Measurements from ENCODE around the gene CAB39.
A peak's percentile ranks its signal among the peaks of the same experiment; 100 is the strongest.

CAB39 gene

DNA sequence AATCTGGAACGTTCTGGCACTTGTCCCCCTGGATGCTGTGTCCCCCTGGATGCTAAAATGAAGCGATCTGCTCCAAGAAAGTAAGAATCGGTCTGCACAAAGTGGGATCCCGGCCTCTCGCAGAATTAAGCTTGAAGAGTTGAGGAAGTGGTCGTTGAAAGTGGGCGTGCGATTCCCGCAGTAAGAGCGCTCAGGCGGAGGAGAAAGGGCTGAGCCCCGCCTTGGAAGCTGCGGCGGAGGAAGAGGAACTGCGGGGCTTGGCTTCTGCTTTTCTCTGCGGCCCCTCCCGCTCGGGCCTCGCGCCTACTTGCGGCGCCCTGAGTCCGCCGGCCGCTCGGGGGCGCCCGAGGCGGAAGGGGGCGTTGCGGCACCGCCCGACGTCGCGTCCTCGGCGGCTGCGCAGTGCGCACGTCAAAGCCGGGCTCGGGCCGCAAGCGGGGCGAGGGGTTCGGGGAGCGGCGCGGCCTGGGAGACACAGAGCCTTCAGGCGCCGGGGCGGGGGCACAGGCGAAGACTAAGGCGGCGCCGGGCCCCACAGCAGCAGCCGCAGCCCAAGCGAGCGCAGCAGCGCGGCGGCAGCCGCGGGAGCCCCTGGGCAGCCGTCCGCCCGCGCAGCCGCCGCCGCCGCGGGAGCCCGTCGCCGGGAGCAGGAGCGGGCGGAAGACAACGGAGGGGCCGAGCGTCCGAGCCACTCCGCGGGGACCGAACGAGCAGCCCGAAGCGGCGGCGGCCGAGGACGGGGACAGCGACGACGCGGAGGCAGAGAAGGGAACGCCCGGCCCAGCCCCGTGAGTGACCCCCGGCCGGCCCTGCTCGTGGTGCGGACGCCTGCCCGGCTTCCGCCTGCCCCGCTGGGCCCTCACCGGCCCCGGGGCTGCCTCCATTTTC is at the start of gene CAB39:
Gene CAB39, plus strand, starts transcription at position 400 of the 888 bp plus-strand sequence. CDS start 47,160 bp downstream, outside the sequence.
- DNase-seq, result peak; percentile 96

DNA sequence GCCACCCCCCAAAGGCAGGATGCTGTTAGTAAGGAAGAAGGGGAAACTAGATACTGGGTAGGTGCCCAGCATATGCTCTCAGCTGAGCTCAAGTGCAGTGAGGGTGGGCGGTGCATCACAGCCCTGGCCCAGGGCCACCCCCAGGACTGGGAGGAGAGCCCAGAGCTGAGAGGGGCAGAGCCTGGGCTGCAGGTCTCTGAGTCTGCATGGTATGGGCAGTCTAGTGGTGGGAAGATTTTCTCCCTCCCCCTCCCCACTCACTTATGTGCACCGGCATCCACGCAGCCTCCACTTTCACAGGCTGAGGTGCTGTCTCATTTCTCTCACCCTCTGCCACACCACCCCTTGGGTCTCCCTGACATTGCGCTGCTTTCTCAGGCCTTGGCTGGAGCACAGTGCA is 48.5 kb upstream of the CAB39 start:
- no peak for DNase-seq

DNA sequence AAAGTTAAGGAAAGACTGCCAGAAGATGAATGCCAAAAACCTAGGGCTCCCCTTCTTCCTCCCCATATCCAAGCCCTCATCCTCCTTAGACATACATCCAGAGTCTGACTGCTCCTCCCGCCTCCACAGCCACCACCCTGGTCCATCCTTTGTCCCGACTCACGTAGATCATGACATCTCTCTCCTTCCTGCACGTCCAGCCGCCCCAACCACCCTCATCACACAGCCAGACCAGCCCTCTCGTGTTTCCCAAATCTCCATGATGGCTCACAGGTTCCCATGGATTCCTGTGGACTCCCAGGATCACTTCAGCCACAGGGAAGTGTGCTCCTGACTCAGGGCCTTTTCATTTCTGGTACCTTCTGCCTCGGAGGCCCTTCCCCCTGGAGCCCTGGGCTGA is 47.8 kb upstream of the CAB39 start:
- DNase-seq, result no peak

GRCh38 chr2:230665263-230665691 is 47.4 kb upstream of the CAB39 start:
- no peak for DNase-seq

- peak; percentile 9 for DNase-seq
Observed at GRCh38 chr2:230666446-230666845, 46.2 kb upstream of the CAB39 start.

DNA sequence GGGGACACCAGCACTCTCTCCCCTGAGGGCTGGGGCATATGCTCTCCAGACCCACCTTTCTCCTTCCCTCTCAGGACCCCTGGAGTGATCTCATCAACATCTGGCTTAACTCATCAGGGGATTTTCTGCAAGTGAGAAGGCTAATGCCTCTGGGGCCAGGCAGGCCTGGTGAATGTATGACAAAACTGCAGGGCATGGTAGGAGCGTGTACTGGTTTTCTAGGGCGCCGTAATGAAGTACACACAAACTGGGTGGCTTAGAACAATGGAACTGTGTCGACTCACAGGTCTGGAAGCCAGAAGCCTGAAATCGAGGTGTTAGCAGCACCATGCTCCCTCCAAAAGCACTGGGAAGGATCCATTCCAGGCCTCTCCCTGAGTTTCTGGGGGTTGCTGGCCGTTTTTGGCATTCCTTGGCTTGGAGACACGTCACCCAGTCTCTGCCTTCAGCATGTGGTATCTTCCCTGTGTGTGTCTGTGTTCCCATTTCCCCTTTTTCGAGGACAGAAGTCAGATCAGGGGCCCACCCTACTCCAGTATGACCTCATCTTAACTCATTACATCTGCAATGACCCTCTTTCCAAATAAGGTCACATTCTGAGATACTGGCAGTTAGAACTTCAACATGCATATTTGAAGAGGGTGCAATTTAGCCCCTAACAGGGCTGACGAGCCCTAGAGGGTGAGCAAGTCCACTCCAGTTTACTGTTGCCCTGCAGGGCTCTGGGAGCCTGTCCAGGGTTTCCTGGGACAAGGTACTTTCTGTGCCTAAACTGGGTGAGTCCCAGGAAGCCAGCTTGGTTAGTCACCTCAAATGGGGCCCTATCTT is 45.5 kb upstream of the CAB39 start:
- DNase-seq, result peak; percentile 43

DNA sequence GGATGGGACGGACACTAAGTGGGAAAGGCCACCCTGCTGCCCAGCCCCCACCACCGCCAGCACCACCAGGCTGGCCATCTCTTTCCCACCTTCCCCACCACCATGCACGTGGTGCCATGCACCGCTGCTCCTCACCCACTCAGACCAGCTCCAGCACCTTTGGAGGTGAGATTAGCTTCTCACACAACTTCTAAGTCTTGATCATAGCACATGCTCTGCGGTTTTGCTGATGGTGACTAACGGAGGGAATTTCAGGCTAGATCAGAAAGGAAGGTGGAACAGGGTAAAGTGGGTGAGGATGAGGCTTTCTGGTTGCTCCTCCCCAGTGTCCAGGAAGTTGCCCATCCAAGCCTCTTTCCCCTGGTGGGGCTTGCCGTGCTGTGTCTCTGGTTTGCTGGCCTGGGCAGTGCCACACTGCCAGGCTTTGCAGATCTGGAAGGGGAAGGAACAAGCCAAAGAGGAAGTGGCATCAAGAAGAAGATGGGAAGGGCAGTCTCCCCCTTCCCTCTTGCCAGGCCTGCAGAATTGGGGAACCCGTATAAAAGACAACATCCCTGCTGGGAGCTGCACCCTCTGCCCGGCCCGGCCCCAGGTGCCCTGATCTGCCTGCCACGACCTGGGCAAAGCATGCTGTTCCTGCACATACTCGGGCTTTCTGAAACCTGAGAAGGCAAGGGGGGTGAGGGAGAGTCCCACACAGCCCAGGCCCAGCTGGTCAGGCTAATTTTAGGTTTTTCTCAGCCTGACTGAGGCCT is 44.3 kb upstream of the CAB39 start:
- DNase-seq, result peak; percentile 50

DNA sequence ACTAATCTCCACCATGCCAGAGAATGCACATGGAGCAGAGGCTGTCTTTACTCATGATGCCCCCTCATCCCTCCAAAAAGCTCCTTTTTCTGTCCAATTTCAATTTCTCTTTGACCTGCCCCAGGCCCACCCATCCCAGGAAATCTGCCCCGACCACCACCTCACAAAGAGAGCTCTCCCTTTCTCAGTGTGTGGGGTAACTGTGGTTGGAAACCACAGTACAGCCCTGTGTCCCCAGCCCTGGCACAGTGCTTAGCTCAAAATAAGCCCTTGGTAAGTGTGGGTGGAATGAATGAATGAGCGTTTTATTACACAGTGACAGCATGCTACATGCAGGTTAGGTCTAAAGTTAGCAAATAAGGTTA is 43.7 kb upstream of the CAB39 start:
- DNase-seq, result no peak

DNA sequence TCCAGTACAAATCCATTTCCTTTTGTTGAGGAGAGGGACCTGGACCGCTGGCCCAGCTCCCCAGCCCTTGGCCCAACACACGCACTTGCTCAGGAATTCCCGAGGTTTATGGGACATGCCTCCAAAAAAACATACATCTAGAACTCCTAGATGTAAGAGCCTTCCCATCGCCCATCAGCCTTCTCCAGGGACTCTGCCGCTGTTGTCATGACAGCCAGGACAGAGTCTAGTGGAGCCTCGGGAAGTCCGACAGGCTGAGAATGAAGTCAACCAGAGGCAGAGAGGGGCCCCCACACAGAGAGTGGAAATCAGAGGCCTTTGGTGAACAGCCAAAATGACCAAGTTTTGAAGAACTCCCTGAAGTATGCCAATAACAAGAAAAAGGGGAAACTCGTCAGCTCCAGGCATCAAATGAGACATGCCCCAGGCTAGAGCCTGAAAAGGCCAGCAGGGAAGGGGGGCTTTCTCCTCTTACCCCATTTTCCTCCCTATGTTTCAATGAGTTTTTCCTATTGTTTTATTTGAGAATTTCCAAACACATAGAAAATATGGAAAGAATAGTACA is 43.2 kb upstream of the CAB39 start:
- peak; percentile 61 for DNase-seq

DNA sequence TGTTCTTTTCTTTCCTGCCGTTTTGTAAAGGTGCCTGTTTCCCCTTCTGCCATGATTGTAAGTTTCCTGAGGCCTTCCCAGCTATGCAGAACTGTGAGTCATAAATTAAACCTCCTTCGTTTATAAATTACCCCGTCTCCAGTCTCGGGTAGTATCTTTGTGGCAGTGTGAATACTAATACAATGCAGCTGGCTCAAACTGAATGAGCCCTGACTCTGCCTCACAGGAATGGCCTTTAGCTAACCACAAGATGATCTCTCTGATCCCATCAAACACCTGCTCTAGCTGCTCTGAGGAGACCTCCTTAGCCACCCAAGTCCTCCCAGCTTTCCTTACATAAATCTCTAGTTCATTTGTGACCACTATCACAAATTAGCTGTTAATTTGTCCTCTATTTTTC is 41.5 kb upstream of the CAB39 start:
- peak; percentile 11 for DNase-seq

- no peak for DNase-seq
Observed at GRCh38 chr2:230672836-230673235, 39.8 kb upstream of the CAB39 start.

GRCh38 chr2:230674401-230674800 is 38.2 kb upstream of the CAB39 start:
- no peak for DNase-seq

DNA sequence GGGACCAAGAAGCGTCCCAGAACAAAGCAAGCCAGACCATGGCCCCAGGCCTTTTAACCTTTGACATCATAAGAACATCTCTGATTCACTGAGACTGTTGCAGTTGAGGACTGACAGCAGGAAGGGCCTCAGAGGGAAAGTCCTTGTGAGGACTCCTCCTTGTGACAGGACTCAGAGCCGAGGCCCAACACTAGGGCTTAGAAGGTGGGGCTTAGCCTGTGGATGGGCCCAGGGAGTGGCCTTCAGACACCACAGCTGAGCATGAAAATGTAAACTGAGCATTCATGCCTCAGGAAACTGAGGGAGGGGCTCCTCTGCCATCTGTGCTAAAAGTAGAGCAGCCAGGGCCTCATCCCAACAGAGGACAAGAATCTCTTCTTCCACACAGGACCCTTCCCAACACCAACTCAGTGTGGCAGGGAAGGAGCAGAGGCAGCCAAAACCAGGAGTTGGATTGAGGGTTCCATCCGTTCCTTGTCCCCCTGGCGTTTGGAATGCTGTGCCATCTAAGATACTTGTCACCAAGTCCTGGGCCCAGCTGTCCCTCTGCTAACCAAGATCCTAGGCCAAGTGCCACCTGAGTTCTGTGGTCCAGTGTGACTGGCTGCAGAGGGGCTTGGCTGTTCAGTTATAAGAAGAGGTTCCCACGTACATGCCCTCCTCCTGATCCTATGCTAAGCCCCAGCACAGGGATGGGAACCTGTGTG is 37.5 kb upstream of the CAB39 start:
- DNase-seq, result no peak

- DNase-seq, result no peak
Observed at GRCh38 chr2:230676546-230676945, 36.1 kb upstream of the CAB39 start.

DNA sequence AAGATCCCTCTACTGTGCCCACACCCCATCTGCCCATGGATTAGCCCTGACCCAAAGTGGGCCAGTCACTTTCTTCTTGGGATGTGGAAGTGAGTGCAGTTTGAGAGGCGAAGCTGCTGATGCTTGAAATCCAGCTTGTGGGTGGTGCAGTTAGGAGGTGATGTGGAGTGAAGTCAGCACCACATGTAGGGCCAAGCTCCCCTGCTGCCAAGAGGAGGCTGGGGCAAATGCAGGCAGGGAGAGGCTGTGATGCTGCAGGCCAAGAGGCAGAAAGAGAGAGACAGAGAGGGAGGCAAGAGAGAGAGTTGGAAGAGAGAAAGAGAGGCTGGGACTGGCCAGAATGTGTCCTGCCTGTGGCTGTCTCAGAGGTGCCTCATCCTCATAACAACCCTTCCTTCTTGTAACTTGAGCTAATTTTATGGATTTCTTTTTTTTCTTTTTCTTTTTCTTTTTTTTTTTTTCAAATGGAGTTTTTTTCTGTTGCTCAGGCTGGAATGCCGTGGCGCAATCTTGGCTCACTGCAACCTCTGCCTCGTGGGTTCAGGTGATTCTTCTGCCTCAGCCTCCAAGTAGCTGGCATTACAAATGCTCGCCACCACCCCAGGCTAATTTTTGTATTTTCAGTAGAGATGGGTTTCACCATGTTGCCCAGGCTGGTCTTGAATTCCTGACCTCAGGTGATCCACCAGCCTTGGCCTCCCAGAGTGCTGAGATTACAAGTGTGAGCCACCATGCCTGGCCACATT is 35.3 kb upstream of the CAB39 start:
- no peak for DNase-seq

DNA sequence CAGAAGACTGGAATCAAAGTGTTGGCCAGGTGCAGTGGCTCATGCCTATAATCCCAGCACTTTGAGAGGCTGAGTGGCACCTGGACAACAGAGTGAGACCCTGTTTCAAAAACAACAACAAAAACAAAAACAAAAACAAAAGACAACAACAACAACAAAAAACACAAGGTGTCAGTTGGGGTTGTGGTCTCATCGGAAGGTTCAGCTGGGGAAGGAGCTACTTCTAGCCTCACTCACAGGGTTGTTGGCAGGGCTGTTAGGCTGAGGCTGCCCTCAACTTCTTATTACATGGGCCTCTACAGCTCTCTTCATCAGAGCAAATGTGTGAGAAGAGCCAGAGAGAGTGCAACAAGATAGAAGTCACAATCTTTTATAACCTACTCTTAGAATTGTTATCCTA is 34.6 kb upstream of the CAB39 start:
- DNase-seq, result no peak

GRCh38 chr2:230678451-230678850 is 34.2 kb upstream of the CAB39 start:
- no peak for DNase-seq

DNA sequence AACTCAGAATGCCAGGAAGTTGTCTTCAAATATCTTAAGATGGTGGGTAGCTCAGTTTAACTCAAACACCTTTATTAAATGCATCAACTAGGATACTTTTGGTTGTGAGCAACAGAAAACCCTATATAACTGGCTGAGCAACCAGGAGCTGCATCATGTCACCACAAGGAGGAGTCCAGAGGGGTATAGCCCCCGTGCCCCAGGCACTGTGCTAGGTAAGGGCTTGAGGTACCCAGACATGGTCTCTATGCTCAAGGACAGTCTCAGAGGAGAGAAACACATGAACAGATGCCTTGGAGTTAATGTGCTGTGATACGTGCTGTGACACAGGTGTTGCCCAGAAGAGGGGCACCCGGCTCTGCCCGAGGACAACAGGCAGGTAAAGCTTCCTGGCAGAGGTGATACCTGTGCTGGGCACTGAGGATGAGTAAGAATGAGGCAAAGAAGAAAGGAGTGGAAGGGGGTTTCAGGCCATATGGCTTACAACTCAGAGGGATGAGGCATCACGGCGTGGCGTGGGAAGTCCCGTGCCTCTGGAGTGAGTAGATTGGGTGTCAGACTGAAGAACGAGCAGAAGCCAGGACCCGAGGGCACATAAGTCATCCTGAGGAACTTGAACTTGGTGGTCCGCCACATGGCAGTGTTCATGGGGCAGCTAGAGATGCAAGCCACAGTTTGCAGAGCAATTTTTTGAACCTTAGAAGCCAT is 32.0 kb upstream of the CAB39 start:
- no peak for DNase-seq

DNA sequence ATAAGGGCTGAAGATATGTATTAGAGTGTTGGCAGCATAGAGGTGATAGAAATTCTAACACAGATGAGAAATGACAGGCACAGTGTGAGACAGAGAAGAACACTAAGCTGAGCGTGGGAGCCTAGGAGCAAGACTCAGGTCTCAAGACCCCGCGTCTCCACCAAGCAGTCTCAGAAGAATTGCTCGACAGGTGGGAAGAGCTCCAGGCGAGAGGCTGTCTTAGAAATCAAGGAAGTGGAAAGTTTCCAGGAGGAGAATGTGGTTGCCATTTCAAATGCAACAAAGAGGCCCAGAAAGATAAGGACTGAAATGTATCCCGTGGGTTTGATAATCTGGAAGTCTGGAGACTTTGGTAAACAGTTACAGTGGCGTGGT is 31.5 kb upstream of the CAB39 start:
- DNase-seq, result no peak

GRCh38 chr2:230682546-230682945 is 30.1 kb upstream of the CAB39 start:
- DNase-seq, result no peak
